Measurements from ENCODE around the gene LPA.
"Not testable (repeated sequence)": the region's sequence is repeated elsewhere in the genome, so short reads cannot be mapped to it uniquely, and the experiment has no call there.

- not testable (repeated sequence) for TF ChIP-seq CTCF, EP300, POLR2AphosphoS5 (IDR thresholded peaks at IDR 0.05)
Measured at GRCh38 chr6:160701918-160702680, 38.0 kb upstream of the LPA start, which contains the start of gene PLG.

All from suprapubic skin (tissue), 4 donors.